ENCODE data around the gene LIPC.

Gene LIPC

GRCh38 chr15:58520936-58521292 lies 89.1 kb downstream of the LIPC start:
- DNase-seq = no peak

DNA sequence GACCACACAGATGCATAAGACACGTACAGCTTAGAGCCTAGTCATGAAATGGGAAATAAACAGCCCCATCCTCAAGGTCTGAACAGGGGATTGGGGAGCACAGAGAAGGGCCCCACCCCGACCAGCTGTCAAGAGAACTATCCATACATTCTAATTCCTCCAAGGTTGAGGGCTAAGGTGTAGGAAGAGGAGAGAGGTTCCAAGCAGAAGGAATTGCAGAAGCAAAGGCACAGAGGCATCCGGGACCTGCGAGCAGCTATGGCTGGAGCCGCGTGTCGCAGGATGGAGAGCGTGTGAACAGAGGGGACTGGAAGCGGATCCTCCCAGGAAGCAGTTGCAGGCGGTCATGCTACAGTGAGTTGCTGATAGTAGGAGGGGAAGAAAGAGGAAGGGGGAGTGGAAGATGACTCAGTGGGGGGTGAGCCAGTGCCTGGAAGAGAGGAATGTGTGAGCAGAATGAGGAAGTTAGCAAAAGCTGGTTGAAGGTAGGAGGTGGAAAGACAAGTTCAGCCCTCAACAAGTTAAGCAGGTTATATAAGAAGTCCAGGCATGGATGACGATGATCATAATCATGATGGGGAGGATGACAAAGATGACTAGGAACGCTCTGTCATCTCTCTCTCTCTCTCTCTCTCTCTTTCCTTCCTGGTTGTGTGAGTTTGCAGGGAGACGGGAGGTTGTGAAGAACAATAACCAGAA lies 89.7 kb downstream of the LIPC start:
- peak; percentile 89 for DNase-seq

DNA sequence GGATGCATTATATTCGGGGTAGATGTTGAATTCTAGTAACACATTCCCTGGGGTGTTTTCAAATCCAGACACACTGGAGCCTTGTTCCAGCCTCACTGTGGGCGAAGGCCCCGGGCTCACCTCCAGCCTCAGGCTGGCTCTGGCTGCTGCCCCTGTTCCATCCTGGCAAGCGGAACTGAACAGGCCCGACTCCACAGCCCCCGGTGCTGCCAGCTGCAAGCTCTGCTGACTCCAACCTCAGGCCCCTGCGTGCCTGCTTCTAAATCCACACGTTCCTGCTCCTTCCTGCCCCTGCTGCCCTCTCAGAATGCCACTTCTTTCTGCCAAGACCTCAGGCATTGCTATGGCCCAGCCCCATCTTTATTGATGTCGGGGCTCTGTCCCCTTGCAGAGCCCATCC lies 90.6 kb downstream of the LIPC start:
- DNase-seq = no peak

GRCh38 chr15:58522865-58523264 lies 91.1 kb downstream of the LIPC start:
- no peak for DNase-seq

GRCh38 chr15:58523634-58524033 lies 91.8 kb downstream of the LIPC start:
- no peak for DNase-seq

- no peak for DNase-seq
Measured at GRCh38 chr15:58524247-58524646, 92.5 kb downstream of the LIPC start.

DNA sequence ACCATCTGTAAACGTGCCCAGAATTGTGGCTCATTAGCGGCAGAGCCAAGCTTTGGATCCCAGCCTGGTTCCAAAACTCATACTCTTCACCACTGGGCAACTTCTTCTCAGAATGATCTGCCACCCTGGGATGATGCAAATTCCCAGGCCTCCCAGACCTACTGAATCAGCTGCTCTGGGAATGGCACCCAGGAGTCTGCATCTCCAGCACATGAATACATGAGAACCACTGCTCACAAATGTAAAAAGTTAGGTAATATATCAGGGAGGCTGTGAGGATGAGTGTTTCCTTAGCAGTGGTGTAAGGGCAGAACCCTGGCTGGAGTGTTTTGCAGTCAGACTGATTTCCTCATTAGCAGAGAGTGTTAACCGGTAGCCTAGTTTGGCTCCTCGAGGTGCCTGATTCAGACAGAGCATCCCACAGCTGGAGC lies 94.2 kb downstream of the LIPC start:
- no peak for DNase-seq

DNA sequence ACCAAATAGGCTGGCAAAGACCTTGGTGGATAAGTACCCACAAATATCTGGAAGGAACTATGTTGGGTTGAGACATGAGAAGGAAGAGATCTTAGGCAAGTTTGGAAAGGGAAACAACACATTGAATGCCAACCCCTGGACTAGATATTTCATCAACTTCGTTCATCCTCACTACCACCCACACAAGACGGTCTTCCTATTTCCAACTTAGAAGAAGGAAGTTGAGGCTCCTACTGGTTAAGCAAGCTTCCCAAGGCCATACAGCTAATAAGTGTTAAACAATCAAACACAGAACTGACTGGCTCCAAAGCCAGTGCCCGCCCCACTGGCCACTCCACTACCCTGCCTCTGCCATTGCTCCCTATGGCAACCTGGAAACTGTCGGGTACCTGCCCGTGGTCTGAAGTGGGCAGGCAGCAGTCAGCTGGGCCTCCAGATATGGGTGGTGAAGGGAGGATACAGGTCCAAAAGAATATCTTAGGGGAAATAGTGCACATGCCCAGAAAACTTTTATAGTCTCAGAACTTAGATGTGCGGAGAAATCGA lies 94.9 kb downstream of the LIPC start:
- no peak for DNase-seq

DNA sequence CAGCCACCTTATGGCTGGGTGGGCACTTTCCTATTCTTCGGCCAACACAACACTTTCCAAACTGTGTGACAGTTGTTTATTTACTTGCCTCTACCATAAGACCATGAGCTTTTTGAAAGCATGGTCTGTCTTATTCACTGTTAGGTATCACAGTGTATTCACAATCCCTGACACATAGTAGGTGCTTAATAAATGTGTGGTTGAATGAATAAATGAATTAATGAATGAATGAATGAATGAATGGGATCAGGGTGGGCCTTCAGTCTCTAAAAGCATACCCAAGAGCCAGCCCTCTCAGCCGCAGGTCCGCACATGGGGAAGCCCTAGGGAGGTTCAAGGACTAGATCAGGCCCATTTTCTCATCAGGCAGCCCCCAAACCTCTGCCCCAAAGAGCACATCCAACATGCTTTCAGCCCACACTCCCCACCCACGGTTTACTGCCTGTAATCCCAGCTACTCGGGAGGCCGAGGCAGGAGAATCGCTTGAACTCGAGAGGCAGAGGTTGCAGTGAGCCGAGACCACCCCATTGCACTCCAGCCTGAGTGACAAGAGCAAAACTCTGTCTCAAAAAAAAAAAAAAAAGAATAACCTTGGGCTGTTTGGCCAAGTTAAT lies 95.9 kb downstream of the LIPC start:
- DNase-seq = no peak

DNA sequence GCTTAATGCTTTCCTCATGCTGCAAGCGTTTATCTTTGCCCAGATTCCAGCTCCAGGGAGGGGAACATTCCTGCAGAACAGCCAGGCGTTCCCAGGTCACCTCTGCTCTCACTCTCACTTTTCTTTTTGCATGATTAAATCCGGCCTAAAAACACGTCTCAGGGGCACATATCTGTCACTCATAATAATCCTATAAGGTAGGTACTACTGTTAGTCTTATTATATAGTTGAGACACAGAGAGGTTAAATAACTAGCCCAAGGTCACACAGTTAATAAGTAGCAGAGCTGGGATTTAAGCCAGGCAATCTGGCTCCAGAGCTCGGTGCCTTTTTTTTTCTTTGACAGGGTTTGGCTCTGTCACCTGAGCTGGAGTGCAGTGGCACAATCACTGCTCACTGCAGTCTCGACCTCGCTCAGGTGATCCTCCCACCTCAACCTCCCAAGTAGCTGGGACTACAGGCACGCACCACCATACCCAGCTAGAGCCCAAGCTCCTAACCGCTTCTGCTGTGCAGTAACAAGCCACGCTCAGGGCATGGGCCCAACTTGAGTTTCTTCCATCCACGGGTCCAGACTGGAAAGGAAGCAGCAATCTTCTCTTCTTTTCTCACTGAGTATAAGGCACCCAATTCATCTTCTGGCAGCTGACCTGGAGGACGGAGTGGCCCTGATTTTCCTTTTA lies 96.5 kb downstream of the LIPC start:
- DNase-seq = peak; percentile 52

DNA sequence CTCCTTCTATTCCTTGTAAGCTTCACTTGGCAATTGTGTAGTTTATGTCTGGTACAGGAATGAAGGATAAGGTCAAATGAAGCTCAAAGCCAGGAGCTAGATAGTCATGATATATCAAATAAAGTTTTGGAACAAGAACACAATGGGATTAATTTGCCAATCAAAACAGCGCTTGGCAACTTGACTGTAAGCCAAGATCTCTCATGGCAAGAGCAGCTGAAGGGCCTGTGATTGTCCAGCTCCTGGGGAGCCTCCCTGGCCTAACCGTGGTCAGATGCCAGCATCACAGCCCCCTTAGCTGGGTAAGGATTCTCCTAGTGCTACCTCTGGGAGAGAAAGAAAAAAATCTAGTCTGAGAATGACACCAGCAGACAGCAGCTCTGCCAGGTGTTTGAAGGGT lies 97.2 kb downstream of the LIPC start:
- DNase-seq = no peak

- DNase-seq = no peak
Measured at GRCh38 chr15:58530056-58530590, 98.3 kb downstream of the LIPC start.

DNA sequence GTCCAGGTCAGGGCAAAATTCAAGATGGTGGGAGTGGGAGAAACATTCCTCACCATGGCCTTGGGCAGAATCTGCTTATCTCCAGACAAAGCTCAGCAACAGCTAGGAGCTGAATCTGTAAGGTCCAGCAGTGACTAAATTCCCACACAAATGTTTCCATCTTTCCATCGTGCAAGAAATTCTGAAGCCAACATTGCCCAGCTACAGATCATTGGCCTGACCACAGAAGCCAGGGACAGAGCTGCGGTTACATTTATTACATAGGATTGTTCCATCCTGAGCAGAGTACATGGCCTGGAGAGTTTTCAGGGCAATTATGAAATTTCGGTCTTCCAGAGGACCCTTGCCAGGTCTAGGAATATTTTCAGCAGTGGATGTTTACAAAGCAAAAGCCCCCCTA lies 100.3 kb downstream of the LIPC start:
- DNase-seq = no peak

- DNase-seq = no peak
Measured at GRCh38 chr15:58534556-58534955, 102.8 kb downstream of the LIPC start.

GRCh38 chr15:58535337-58535736 lies 103.5 kb downstream of the LIPC start:
- no peak for DNase-seq

- no peak for DNase-seq
Measured at GRCh38 chr15:58535894-58536293, 104.1 kb downstream of the LIPC start.

DNA sequence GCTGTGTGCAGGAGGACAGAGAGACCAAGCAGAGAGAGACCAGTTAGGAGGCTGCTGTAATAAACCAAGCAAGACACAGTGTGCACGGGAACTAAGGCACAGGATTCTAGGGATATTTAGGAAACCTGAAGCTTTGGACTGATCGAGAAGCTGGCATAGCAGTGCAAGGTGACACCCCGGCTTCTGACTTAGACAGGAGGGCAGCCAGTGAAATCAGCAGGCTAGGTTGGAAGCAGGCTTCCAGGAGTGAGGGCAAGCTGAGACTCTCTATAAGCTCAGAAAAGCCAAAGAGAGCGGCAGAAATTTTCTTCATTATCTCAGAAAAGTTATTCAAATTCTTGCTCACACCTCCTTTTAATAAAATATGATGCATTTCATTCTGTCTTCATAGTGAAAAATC lies 104.6 kb downstream of the LIPC start:
- DNase-seq = no peak

DNA sequence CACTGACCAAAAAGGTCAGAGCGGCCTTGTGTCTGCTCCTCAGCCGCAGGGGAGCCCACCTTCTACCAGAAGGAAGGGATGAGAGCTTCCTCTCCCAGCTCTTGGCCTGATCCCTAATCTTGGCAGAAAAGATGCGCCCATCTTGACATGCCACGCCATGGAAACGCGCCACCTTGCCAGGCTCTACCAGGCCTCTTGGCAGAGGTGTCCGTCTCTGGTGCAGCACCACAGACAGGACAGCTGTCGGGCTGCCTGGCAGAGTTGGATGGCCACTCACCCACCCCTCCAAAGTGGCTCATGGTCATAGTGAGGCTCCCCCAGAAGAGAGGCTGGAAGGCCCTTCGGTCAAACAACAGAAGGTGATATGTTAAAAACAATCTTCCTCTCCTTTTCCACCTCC lies 105.2 kb downstream of the LIPC start:
- no peak for DNase-seq

- DNase-seq = no peak
Measured at GRCh38 chr15:58538225-58538727, 106.5 kb downstream of the LIPC start.

- DNase-seq = no peak
Measured at GRCh38 chr15:58538901-58539300, 107.1 kb downstream of the LIPC start.

DNA sequence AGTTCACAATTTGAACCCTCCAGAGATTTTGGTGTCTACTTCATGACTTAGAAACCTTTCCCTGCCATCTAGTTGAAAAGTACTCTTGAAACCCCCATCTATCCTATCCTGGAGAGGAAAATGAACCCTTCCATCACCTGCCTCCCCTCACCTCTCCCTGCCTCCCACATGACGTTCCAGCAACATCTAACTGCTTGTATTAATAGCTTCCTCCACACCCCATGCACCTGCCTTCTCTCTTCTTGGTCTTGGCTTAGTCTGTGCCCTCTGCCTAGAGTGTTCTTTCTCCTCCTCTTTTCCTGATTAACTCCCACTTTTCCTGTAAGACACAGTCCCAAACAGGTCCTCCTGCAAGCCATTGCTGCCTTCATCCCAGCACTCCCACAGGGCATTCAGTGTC lies 107.8 kb downstream of the LIPC start:
- no peak for DNase-seq

DNA sequence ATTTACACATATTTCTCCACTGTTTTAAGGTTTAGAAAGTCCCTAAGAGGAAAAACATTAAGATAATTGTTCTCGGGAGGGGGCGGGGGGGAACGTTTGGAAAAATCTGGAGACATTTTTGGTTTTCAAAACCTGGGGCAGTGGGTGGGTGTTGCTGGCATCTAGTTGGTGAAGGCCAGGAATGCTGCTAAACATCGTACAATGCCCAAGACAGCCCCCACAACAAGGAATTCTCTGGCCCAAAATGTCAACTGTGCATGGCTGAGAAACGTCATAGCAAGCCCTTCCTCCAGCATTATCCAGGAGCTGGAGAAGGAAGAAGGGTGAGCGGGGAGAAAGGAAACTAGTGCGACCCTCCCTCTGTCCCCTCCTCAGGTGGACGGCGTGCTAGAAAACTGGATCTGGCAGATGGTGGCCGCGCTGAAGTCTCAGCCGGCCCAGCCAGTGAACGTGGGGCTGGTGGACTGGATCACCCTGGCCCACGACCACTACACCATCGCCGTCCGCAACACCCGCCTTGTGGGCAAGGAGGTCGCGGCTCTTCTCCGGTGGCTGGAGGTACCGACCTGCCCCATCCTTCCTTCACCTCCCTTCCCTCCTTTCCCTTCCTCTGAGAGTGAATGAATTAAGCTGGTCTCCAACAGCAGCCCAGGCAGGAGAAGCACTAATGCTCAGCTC lies 109.8 kb downstream of the LIPC start:
- no peak for DNase-seq

Data from fibroblast of skin of right quadriceps (primary cell).